Measurements from ENCODE around the gene CDK19. TPM values are rescaled to one million over a fixed set of nuclear protein-coding genes. Genes with fewer than 3 reads are reported as not detected.
"Not testable (repeated sequence)": the region's sequence is repeated elsewhere in the genome, so short reads cannot be mapped to it uniquely, and the experiment has no call there.

CDK19 gene
- total RNA-seq, 4 donors from 2014 or later, result 10.8 to 13.2 (median 12.1) TPM

DNA sequence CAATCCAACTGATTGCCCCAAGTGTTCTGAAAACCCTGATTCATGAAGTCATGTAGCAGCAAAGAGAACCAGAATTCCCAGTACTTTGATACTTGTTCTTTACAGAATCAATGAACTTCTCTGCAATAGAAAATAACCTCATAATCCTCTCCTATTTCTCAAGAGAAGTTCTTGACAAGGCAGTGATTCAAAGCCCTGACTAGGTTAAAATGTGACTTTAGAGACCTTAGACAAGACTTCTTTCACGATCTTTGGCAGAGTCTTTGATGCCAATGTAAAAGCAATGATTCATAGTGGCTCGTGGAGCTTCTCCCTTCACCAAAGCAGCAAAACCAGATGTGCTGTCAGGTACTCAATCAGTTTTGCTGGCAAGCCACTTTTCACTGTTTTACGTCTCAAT lies 95.2 kb downstream of the CDK19 start:
- WGBS, 2 donors, result 46 to 70% methylated on average over 3 of the region's 3 CpGs
- intact Hi-C loops (cut with DNase I), result no loop called here
- TF ChIP-seq, protein P1, sequence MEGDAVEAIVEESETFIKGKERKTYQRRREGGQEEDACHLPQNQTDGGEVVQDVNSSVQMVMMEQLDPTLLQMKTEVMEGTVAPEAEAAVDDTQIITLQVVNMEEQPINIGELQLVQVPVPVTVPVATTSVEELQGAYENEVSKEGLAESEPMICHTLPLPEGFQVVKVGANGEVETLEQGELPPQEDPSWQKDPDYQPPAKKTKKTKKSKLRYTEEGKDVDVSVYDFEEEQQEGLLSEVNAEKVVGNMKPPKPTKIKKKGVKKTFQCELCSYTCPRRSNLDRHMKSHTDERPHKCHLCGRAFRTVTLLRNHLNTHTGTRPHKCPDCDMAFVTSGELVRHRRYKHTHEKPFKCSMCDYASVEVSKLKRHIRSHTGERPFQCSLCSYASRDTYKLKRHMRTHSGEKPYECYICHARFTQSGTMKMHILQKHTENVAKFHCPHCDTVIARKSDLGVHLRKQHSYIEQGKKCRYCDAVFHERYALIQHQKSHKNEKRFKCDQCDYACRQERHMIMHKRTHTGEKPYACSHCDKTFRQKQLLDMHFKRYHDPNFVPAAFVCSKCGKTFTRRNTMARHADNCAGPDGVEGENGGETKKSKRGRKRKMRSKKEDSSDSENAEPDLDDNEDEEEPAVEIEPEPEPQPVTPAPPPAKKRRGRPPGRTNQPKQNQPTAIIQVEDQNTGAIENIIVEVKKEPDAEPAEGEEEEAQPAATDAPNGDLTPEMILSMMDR (IDR thresholded peaks at IDR 0.05), result no peak
- no peak for TF ChIP-seq POLR2A (IDR thresholded peaks at IDR 0.05)

DNA sequence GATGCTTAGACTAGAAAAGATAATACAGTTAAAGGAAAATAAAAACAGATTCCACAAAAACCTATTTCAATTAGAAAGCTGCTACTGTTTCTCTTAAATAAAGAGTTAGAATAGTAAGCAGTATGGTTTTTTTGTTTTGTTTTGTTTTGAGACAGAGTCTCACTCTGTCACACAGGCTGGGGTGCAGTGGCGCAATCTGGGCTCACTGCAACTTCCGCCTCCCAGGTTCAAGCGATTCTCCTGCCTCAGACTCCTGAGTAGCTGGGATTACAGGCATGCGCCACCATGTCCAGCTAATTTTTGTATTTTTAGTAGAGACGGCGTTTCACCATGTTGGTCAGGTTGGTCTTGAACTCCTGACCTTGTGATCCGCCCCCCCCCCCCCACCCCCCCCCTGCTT lies 95.7 kb downstream of the CDK19 start:
- H3K27ac ChIP-seq, result peak overlapping the region in 3 of 4 donors; percentile 33 to 68 (median 63)
- H3K9me3 ChIP-seq; H3K4me3 ChIP-seq; intact Hi-C loops (cut with DNase I); H3K36me3 ChIP-seq; H3K27me3 ChIP-seq; DNase-seq: not testable (repeated sequence)
- peaks cover 0 to 22% (median 0%) of the 10 kb centered on the region in 3 donors for H3K4me1 ChIP-seq
- WGBS, 2 donors, result 88 to 96% methylated on average over 6 to 7 of the region's 7 CpGs

More for the DNA sequence above, 95.2 kb downstream of the CDK19 start:
- Histone ChIP-seq H3K36me3 (no peaks in the 10 kb centered on the region), H3K27ac (peak overlapping the region in 2 of 4 donors; percentile 63 to 68), H3K4me1 (peaks cover 0 to 22% (median 0%) of the 10 kb centered on the region in 3 donors), H3K27me3 (no peaks in the 10 kb centered on the region), H3K9me3 (no peaks in the 10 kb centered on the region), H3K4me3 (no peak overlapping the region)
- DNase-seq, result no peak

DNA sequence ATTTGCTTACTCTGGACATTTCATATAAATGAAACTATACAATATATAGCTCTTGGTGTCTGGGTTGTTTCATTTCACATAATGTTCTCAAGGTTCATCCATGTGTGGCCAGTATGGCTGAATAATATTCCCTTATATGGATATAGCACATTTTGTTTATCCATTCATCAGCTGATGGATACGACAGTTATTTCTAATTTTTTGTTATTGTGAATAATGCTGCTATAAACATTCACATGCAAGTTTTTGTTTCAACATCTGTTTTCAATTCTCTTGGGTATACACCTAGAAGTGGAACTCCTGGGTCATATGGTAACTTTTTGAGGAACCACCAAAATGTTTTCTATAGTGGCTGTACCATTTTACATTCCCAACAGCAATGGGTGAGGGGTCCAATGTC lies 101.1 kb downstream of the CDK19 start:
- intact Hi-C loops (cut with DNase I), result no loop called here
- Histone ChIP-seq H3K36me3 (no peaks in the 10 kb centered on the region), H3K27ac (no peak overlapping the region), H3K4me1 (peaks cover 0 to 5% (median 0%) of the 10 kb centered on the region in 3 donors), H3K9me3 (no peaks in the 10 kb centered on the region), H3K4me3 (no peak overlapping the region), H3K27me3 (no peaks in the 10 kb centered on the region)
- TF ChIP-seq, protein P1 (IDR thresholded peaks at IDR 0.05), result no peak
- no peak for TF ChIP-seq POLR2A (IDR thresholded peaks at IDR 0.05)
- 76 to 86% methylated on average over 1 of the region's 1 CpG for WGBS, 2 donors
- no peak for DNase-seq

DNA sequence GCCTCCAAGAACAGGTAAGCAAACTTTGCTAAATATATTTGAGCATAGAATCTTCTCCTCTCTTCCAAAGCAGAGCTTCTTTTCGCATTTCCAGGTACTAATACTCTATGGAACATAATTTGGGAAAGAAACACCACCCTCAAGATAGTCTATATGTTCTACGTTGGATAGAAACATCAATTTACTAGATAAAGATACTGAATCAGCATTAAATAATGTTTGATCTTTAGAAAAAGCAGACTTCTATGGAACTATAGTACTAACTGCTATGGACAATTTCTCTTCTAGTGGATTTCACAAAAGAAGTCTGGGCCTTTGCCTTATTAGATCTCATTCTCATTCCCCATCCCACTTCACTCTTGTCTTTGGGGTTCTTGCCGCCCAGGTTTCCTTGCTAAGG lies 103.0 kb downstream of the CDK19 start:
- TF ChIP-seq, protein P1 (IDR thresholded peaks at IDR 0.05), result no peak
- TF ChIP-seq POLR2A (IDR thresholded peaks at IDR 0.05), result no peak
- no peak overlapping the region for H3K27ac ChIP-seq
- H3K27me3 ChIP-seq, result no peaks in the 10 kb centered on the region
- intact Hi-C loops (cut with DNase I), result no loop called here
- WGBS, 2 donors, result 96% methylated on average over 3 of the region's 3 CpGs
- DNase-seq, result no peak
- H3K4me3 ChIP-seq, result no peak overlapping the region
- peaks cover 0 to 9% (median 0%) of the 10 kb centered on the region in 3 donors for H3K4me1 ChIP-seq
- no peaks in the 10 kb centered on the region for H3K9me3 ChIP-seq
- no peaks in the 10 kb centered on the region for H3K36me3 ChIP-seq

DNA sequence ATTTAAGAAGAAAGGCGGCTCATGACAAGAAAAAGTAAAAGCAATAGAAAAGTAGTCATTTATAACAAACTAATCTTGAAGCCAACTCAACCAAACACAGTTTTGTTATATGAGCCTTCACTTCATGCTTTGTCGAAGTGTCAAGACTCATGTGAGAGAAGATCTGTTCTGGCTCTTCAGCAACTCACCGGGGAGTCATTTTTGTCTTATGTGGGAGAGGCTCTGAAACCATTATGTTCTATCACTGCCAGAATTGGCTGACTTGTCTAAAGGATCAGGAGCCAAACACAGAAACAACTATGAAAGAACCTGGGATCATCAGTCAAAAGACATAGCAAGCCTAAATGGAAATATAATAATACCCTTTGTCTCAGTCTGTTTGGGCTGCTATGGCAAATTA lies 105.2 kb downstream of the CDK19 start:
- intact Hi-C loops (cut with DNase I), result no loop called here
- Histone ChIP-seq H3K4me1 (peaks cover 0 to 9% (median 0%) of the 10 kb centered on the region in 3 donors), H3K27me3 (no peaks in the 10 kb centered on the region), H3K4me3 (no peak overlapping the region), H3K9me3 (no peaks in the 10 kb centered on the region), H3K27ac (no peak overlapping the region), H3K36me3 (no peaks in the 10 kb centered on the region)
- TF ChIP-seq POLR2A (IDR thresholded peaks at IDR 0.05), result no peak
- TF ChIP-seq, protein P1 (IDR thresholded peaks at IDR 0.05), result no peak
- DNase-seq, result no peak
- 73 to 90% methylated on average over 3 of the region's 3 CpGs for WGBS, 2 donors
